ENCODE results near the gene SPEM1. TPM values are rescaled to one million over a fixed set of nuclear protein-coding genes. Genes with fewer than 3 reads are reported as not detected.
A peak's percentile ranks its signal among the peaks of the same experiment; 100 is the strongest.

SPEM1 gene
- total and polyA plus RNA-seq, 10 of the 15 experiments (the other 5 are each of a cell fraction or from before 2014, with no cell fraction given) = not detected

DNA sequence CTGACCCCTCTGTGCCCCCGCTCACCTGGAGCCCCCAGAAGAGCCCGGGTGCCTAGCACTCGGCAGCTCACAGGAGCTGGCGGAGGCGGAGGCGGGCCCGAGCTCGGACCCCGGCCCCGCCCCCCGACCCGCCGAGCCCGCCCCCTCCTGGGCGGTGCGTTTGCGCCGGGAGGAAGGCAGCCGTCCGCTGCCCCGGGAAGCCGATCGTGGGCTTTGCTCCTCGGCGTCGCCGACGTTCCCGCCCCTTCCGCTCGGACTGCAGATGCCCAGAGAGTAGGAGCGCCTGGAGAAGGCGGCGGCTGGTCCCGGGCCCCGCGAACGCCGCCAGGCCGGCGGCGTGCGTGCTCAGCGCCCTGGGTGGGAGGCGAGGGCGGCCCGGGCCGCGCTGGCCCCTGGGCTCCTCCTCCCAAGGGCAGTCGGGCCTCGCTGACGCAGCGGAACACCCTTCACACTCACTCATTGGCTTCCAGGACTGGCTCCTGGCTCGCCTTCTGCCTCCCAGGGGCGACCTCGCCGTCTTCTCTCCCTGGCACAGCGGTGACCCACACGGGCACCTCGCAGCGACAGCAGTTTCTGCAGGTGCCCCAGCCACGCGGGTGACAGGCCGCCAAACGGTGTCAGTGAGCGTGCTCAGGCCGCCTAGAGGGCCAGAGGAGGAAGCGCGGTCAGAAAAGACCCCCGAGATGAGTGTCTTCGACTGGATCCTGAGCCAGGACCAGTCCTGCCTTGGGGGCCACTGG, 25.5 kb upstream of the SPEM1 start, which contains the start of gene PLSCR3 (continued):
- TF ChIP-seq, protein P1, sequence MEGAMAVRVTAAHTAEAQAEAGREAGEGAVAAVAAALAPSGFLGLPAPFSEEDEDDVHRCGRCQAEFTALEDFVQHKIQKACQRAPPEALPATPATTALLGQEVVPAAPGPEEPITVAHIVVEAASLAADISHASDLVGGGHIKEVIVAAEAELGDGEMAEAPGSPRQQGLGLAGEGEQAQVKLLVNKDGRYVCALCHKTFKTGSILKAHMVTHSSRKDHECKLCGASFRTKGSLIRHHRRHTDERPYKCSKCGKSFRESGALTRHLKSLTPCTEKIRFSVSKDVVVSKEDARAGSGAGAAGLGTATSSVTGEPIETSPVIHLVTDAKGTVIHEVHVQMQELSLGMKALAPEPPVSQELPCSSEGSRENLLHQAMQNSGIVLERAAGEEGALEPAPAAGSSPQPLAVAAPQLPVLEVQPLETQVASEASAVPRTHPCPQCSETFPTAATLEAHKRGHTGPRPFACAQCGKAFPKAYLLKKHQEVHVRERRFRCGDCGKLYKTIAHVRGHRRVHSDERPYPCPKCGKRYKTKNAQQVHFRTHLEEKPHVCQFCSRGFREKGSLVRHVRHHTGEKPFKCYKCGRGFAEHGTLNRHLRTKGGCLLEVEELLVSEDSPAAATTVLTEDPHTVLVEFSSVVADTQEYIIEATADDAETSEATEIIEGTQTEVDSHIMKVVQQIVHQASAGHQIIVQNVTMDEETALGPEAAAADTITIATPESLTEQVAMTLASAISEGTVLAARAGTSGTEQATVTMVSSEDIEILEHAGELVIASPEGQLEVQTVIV (IDR thresholded peaks at IDR 0.05; ENCODE audit: borderline replicate concordance, partially characterized antibody) = no peak
- TF ChIP-seq ZNF687 (IDR thresholded peaks at IDR 0.05) = peak; percentile 74; the same call in 1 of the 2 replicates
- TF ChIP-seq DPF2 (IDR thresholded peaks at IDR 0.05) = peak; percentile 9; the same call in 1 of the 2 replicates
- peak; percentile 64; the same call in 1 of the 2 replicates for TF ChIP-seq HDGF (IDR thresholded peaks at IDR 0.05)
- no peak for TF ChIP-seq ZBTB4 (CRISPR knock-in tag; IDR thresholded peaks at IDR 0.05)
- TF ChIP-seq SPI1 (IDR thresholded peaks at IDR 0.05; ENCODE audit: borderline replicate concordance, insufficient read depth, low read depth, low read length) = no peak
- no peak for TF ChIP-seq NFYA (IDR thresholded peaks at IDR 0.05; ENCODE audit: borderline replicate concordance, low read depth, low read length)
- no peak for TF ChIP-seq ZNF24 (IDR thresholded peaks at IDR 0.05)
- no peak for TF ChIP-seq MTA2 (IDR thresholded peaks at IDR 0.05; ENCODE audit: low read depth)
- TF ChIP-seq MXI1 (IDR thresholded peaks at IDR 0.05; ENCODE audit: low read depth, low read length) = no peak; the same call in 1 of the 2 replicates
- TF ChIP-seq ETV6 (conservative IDR thresholded peaks at IDR 0.05 in 1 of 2, IDR thresholded peaks at IDR 0.05 in 1 of 2; ENCODE audit: borderline replicate concordance in 1 of 2, low read depth in 1 of 2) = no peak
- no peak for TF ChIP-seq NFYB (IDR thresholded peaks at IDR 0.05; ENCODE audit: insufficient read depth, low read depth, low read length)
- TF ChIP-seq CREM (IDR thresholded peaks at IDR 0.05; ENCODE audit: low read depth) = no peak; the same call in 1 of the 2 replicates
- TF ChIP-seq USF2 (IDR thresholded peaks at IDR 0.05; ENCODE audit: borderline replicate concordance, low read depth, low read length) = no peak
- TF ChIP-seq USF1 (IDR thresholded peaks at IDR 0.05; ENCODE audit: borderline replicate concordance, extremely low read length, insufficient read depth, low read depth, low read length) = no peak

Data from GM12878 (cell line).